Measurements from ENCODE around the gene COL9A2. TPM values are rescaled to one million over a fixed set of nuclear protein-coding genes. Genes with fewer than 3 reads are reported as not detected.
A peak's percentile ranks its signal among the peaks of the same experiment; 100 is the strongest.

The COL9A2 gene
- total RNA-seq, 4 donors from 2014 or later = 2.0 to 27.0 (median 4.8) TPM

- Histone ChIP-seq H3K9me3 (no peaks in the 10 kb centered on the region), H3K36me3 (no peaks in the 10 kb centered on the region), H3K27ac (peak overlapping the region; percentile 9 to 52), H3K27me3 (peaks cover 0 to 7% of the 10 kb centered on the region in 2 donors), H3K4me3 (peak overlapping the region; percentile 18 to 31), H3K4me1 (peaks cover 0 to 7% of the 10 kb centered on the region in 2 donors)
- intact Hi-C loops (cut with DNase I; ENCODE audit: low total_unique reads) = loop anchor here (10.0 kb wide), 1 partner anchor 161 kb away; no protein-coding TSS in a partner anchor
- TF ChIP-seq CTCF (IDR thresholded peaks at IDR 0.05) (peak; percentile 74 to 88 (median 86)), POLR2A (IDR thresholded peaks at IDR 0.05) (no peak)
- DNase-seq = peak; percentile 73 to 82
Measured at GRCh38 chr1:40315239-40315794, 1.8 kb downstream of the COL9A2 start.

GRCh38 chr1:40314721-40315238 is 2.3 kb downstream of the COL9A2 start:
- peak overlapping the region in 1 of 2 donors; percentile 31 for H3K4me3 ChIP-seq
- peaks cover 0 to 7% of the 10 kb centered on the region in 2 donors for H3K4me1 ChIP-seq
- TF ChIP-seq POLR2A (IDR thresholded peaks at IDR 0.05) (no peak), CTCF (IDR thresholded peaks at IDR 0.05) (no peak)
- no peaks in the 10 kb centered on the region for H3K36me3 ChIP-seq
- no peak for DNase-seq
- intact Hi-C loops (cut with DNase I; ENCODE audit: low total_unique reads) = loop anchor here (10.0 kb wide), 1 partner anchor 160 kb away; no protein-coding TSS in a partner anchor
- no peaks in the 10 kb centered on the region for H3K9me3 ChIP-seq
- peaks cover 0 to 7% of the 10 kb centered on the region in 2 donors for H3K27me3 ChIP-seq
- peak overlapping the region; percentile 9 to 52 for H3K27ac ChIP-seq

GRCh38 chr1:40313958-40314720 is 2.9 kb downstream of the COL9A2 start:
- no peak overlapping the region for H3K4me3 ChIP-seq
- H3K36me3 ChIP-seq = no peaks in the 10 kb centered on the region
- DNase-seq = no peak
- peaks cover 0 to 7% of the 10 kb centered on the region in 2 donors for H3K4me1 ChIP-seq
- no peak for TF ChIP-seq POLR2A (IDR thresholded peaks at IDR 0.05)
- TF ChIP-seq CTCF (IDR thresholded peaks at IDR 0.05) = no peak
- H3K9me3 ChIP-seq = no peaks in the 10 kb centered on the region
- H3K27ac ChIP-seq = no peak overlapping the region
- intact Hi-C loops (cut with DNase I; ENCODE audit: low total_unique reads) = loop anchor here (10.0 kb wide), 1 partner anchor 159 kb away; no protein-coding TSS in a partner anchor
- peaks cover 0 to 7% of the 10 kb centered on the region in 2 donors for H3K27me3 ChIP-seq

GRCh38 chr1:40313329-40313957 is 3.6 kb downstream of the COL9A2 start:
- no peak for TF ChIP-seq CTCF (IDR thresholded peaks at IDR 0.05)
- TF ChIP-seq POLR2A (IDR thresholded peaks at IDR 0.05) = no peak
- no peak for DNase-seq
- Histone ChIP-seq H3K4me3 (no peak overlapping the region), H3K27me3 (peaks cover 0 to 7% of the 10 kb centered on the region in 2 donors), H3K36me3 (no peaks in the 10 kb centered on the region), H3K27ac (no peak overlapping the region), H3K9me3 (no peaks in the 10 kb centered on the region), H3K4me1 (peaks cover 0 to 7% of the 10 kb centered on the region in 2 donors)
- intact Hi-C loops (cut with DNase I; ENCODE audit: low total_unique reads) = loop anchor here (10.0 kb wide), 1 partner anchor 159 kb away; no protein-coding TSS in a partner anchor

All from uterus (tissue), 4 donors.